ENCODE results near the gene SPAG9.
A peak's percentile ranks its signal among the peaks of the same experiment; 100 is the strongest.
"Not testable (repeated sequence)": the region's sequence is repeated elsewhere in the genome, so short reads cannot be mapped to it uniquely, and the experiment has no call there.

Gene SPAG9

GRCh38 chr17:51087072-51087757 lies 33.5 kb downstream of the SPAG9 start:
- Histone ChIP-seq H4K8ac (ENCODE audit: low read length) (no peak overlapping the region), H2AK5ac (ENCODE audit: low read length, severe bottlenecking) (no peak overlapping the region), H2BK5ac (ENCODE audit: low read depth, low read length, poor library complexity, severe bottlenecking) (no peak overlapping the region), H2BK15ac (ENCODE audit: low read depth, poor library complexity, severe bottlenecking) (no peak overlapping the region), H3K36me3 (ENCODE audit: control insufficient read depth in 1 of 2, insufficient read depth in 2 of 2, low read depth in 1 of 2, low read length in 2 of 2) (peaks cover 0 to 6% of the 10 kb centered on the region in 2 experiments), H2BK120ac (ENCODE audit: low read depth, low read length) (no peak overlapping the region), H3K4me2 (ENCODE audit: low read length, poor library complexity, severe bottlenecking) (no peak overlapping the region), H3K9me3 (ENCODE audit: control insufficient read depth, low read length) (no peaks in the 10 kb centered on the region), H3K27ac (ENCODE audit: low read length, poor library complexity, severe bottlenecking) (no peak overlapping the region), H3K79me1 (replicated peaks; ENCODE audit: low read length, poor library complexity, severe bottlenecking) (peaks cover 21% of the 10 kb centered on the region), H3K27me3 (ENCODE audit: control insufficient read depth in 1 of 2, insufficient read depth in 1 of 2, low read length in 2 of 2) (no peaks in the 10 kb centered on the region), H3K23ac (ENCODE audit: low read length in 2 of 2) (no peak overlapping the region), H3K4ac (ENCODE audit: low read depth in 1 of 2, low read length in 2 of 2) (no peak overlapping the region), H3K14ac (ENCODE audit: low read length in 2 of 2) (no peak overlapping the region), H2BK12ac (ENCODE audit: low read length in 2 of 2) (no peak overlapping the region), H3K4me3 (ENCODE audit: insufficient read depth in 1 of 2, low read depth in 1 of 2, low read length in 2 of 2) (peak overlapping the region in 1 of 2 experiments; percentile 30), H2AFZ (ENCODE audit: low read depth, low read length) (no peak overlapping the region), H3K9ac (ENCODE audit: low read length) (peak overlapping the region; percentile 22), H4K91ac (ENCODE audit: low read length) (no peak overlapping the region), H3K18ac (ENCODE audit: low read depth in 1 of 2, low read length in 2 of 2) (no peak overlapping the region), H3K4me1 (ENCODE audit: control insufficient read depth, insufficient read depth, low read depth, low read length) (no peaks in the 10 kb centered on the region)
- DNase-seq: no peak
- 98% methylated on average over 2 of the region's 2 CpGs for WGBS

- Histone ChIP-seq H3K4me1 (ENCODE audit: control insufficient read depth, insufficient read depth, low read depth, low read length) (no peaks in the 10 kb centered on the region), H3K14ac (ENCODE audit: low read length in 2 of 2) (no peak overlapping the region), H3K23ac (ENCODE audit: low read length in 2 of 2) (no peak overlapping the region), H3K18ac (ENCODE audit: low read depth in 1 of 2, low read length in 2 of 2) (no peak overlapping the region), H2BK5ac (ENCODE audit: low read depth, low read length, poor library complexity, severe bottlenecking) (no peak overlapping the region), H3K4ac (ENCODE audit: low read depth in 1 of 2, low read length in 2 of 2) (no peak overlapping the region), H2BK120ac (ENCODE audit: low read depth, low read length) (no peak overlapping the region), H2BK15ac (ENCODE audit: low read depth, poor library complexity, severe bottlenecking) (no peak overlapping the region), H3K9ac (ENCODE audit: low read length) (peak overlapping the region; percentile 86), H2AK5ac (ENCODE audit: low read length, severe bottlenecking) (no peak overlapping the region), H3K4me2 (ENCODE audit: low read length, poor library complexity, severe bottlenecking) (no peak overlapping the region), H3K4me3 (ENCODE audit: insufficient read depth in 1 of 2, low read depth in 1 of 2, low read length in 2 of 2) (peak overlapping the region in 1 of 2 experiments; percentile 61), H2BK12ac (ENCODE audit: low read length in 2 of 2) (no peak overlapping the region), H3K36me3 (ENCODE audit: control insufficient read depth in 1 of 2, insufficient read depth in 2 of 2, low read depth in 1 of 2, low read length in 2 of 2) (no peaks in the 10 kb centered on the region), H4K91ac (ENCODE audit: low read length) (no peak overlapping the region), H3K27me3 (ENCODE audit: control insufficient read depth in 1 of 2, insufficient read depth in 1 of 2, low read length in 2 of 2) (no peaks in the 10 kb centered on the region), H3K27ac (ENCODE audit: low read length, poor library complexity, severe bottlenecking) (no peak overlapping the region), H3K9me3 (ENCODE audit: control insufficient read depth, low read length) (no peaks in the 10 kb centered on the region), H2AFZ (ENCODE audit: low read depth, low read length) (no peak overlapping the region), H3K79me1 (replicated peaks; ENCODE audit: low read length, poor library complexity, severe bottlenecking) (peaks cover 27% of the 10 kb centered on the region), H4K8ac (ENCODE audit: low read length) (no peak overlapping the region)
- WGBS: 50% methylated on average over 2 of the region's 6 CpGs
- peak; percentile 21 for DNase-seq
These were observed 35.4 kb downstream of the SPAG9 start for GRCh38 chr17:51085150-51085805.

GRCh38 chr17:51083981-51084380 lies 36.7 kb downstream of the SPAG9 start:
- H2BK15ac ChIP-seq (ENCODE audit: low read depth, poor library complexity, severe bottlenecking): no peak overlapping the region
- H3K9ac ChIP-seq (ENCODE audit: low read length): no peak overlapping the region
- WGBS: 100% methylated on average over 1 of the region's 1 CpG
- H3K4me1 ChIP-seq (ENCODE audit: control insufficient read depth, insufficient read depth, low read depth, low read length): peaks cover 1% of the 10 kb centered on the region
- H3K27me3 ChIP-seq (ENCODE audit: control insufficient read depth in 1 of 2, insufficient read depth in 1 of 2, low read length in 2 of 2): no peaks in the 10 kb centered on the region
- no peak overlapping the region for H2BK120ac ChIP-seq (ENCODE audit: low read depth, low read length)
- peaks cover 28% of the 10 kb centered on the region for H3K79me1 ChIP-seq (replicated peaks; ENCODE audit: low read length, poor library complexity, severe bottlenecking)
- no peak overlapping the region for H2BK12ac ChIP-seq (ENCODE audit: low read length in 2 of 2)
- H3K23ac ChIP-seq (ENCODE audit: low read length in 2 of 2): no peak overlapping the region
- peaks cover 4 to 9% of the 10 kb centered on the region in 2 experiments for H3K36me3 ChIP-seq (ENCODE audit: control insufficient read depth in 1 of 2, insufficient read depth in 2 of 2, low read depth in 1 of 2, low read length in 2 of 2)
- H3K4ac ChIP-seq (ENCODE audit: low read depth in 1 of 2, low read length in 2 of 2): no peak overlapping the region
- H2AK5ac ChIP-seq (ENCODE audit: low read length, severe bottlenecking): no peak overlapping the region
- no peaks in the 10 kb centered on the region for H3K9me3 ChIP-seq (ENCODE audit: control insufficient read depth, low read length)
- no peak overlapping the region for H3K4me2 ChIP-seq (ENCODE audit: low read length, poor library complexity, severe bottlenecking)
- no peak overlapping the region for H3K4me3 ChIP-seq (ENCODE audit: insufficient read depth in 1 of 2, low read depth in 1 of 2, low read length in 2 of 2)
- no peak overlapping the region for H2BK5ac ChIP-seq (ENCODE audit: low read depth, low read length, poor library complexity, severe bottlenecking)
- H3K27ac ChIP-seq (ENCODE audit: low read length, poor library complexity, severe bottlenecking): no peak overlapping the region
- no peak for DNase-seq
- H3K14ac ChIP-seq (ENCODE audit: low read length in 2 of 2): no peak overlapping the region
- H2AFZ ChIP-seq (ENCODE audit: low read depth, low read length): no peak overlapping the region
- H4K91ac ChIP-seq (ENCODE audit: low read length): no peak overlapping the region
- H3K18ac ChIP-seq (ENCODE audit: low read depth in 1 of 2, low read length in 2 of 2): no peak overlapping the region
- no peak overlapping the region for H4K8ac ChIP-seq (ENCODE audit: low read length)

GRCh38 chr17:51083364-51083763 lies 37.3 kb downstream of the SPAG9 start:
- not testable (repeated sequence) for H2BK12ac ChIP-seq (ENCODE audit: low read length in 2 of 2); H2AFZ ChIP-seq (ENCODE audit: low read depth, low read length); H2BK15ac ChIP-seq (ENCODE audit: low read depth, poor library complexity, severe bottlenecking); H4K91ac ChIP-seq (ENCODE audit: low read length); H3K4me1 ChIP-seq (ENCODE audit: control insufficient read depth, insufficient read depth, low read depth, low read length); H3K9me3 ChIP-seq (ENCODE audit: control insufficient read depth, low read length); H3K9ac ChIP-seq (ENCODE audit: low read length); H4K8ac ChIP-seq (ENCODE audit: low read length); H2BK5ac ChIP-seq (ENCODE audit: low read depth, low read length, poor library complexity, severe bottlenecking); H2BK120ac ChIP-seq (ENCODE audit: low read depth, low read length); H3K18ac ChIP-seq (ENCODE audit: low read depth in 1 of 2, low read length in 2 of 2); H3K4ac ChIP-seq (ENCODE audit: low read depth in 1 of 2, low read length in 2 of 2); H3K14ac ChIP-seq (ENCODE audit: low read length in 2 of 2); DNase-seq; H3K27ac ChIP-seq (ENCODE audit: low read length, poor library complexity, severe bottlenecking); H2AK5ac ChIP-seq (ENCODE audit: low read length, severe bottlenecking); H3K23ac ChIP-seq (ENCODE audit: low read length in 2 of 2); H3K4me2 ChIP-seq (ENCODE audit: low read length, poor library complexity, severe bottlenecking); H3K4me3 ChIP-seq (ENCODE audit: insufficient read depth in 1 of 2, low read depth in 1 of 2, low read length in 2 of 2); H3K27me3 ChIP-seq (ENCODE audit: control insufficient read depth in 1 of 2, insufficient read depth in 1 of 2, low read length in 2 of 2)
- H3K79me1 ChIP-seq (replicated peaks; ENCODE audit: low read length, poor library complexity, severe bottlenecking): peaks cover 24% of the 10 kb centered on the region
- 67% methylated on average over 3 of the region's 7 CpGs for WGBS
- peaks cover 4 to 13% of the 10 kb centered on the region in 2 experiments for H3K36me3 ChIP-seq (ENCODE audit: control insufficient read depth in 1 of 2, insufficient read depth in 2 of 2, low read depth in 1 of 2, low read length in 2 of 2)
